A549 (cell line): ENCODE measurements around the gene HS3ST3B1. TPM values are rescaled to one million over a fixed set of nuclear protein-coding genes. Genes with fewer than 3 reads are reported as not detected.
A peak's percentile ranks its signal among the peaks of the same experiment; 100 is the strongest.

Experiments
- ATAC-seq, 2 experiments: fragments of 200-7000 bp in 1 of 2; fragments of >200 bp in 1 of 2; cut with Nextera tagmentation in 1 of 2; cut with Tn5 transposase in 1 of 2; 3 replicates each; pipeline versions ENCODE4 v1.8.0 to v1.9.1; 2018 to 2020; ENCODE audit warnings: mild to moderate bottlenecking in 1 of 2, moderate library complexity in 1 of 2
- CTCF ChIA-PET: fragments of 300-600 bp; sonication (Branson Sonifier 250); formaldehyde crosslinking; extraction: SDS; loops from one replicate; lab custom pipeline; 2021; ENCODE audit warnings: antibody characterized with exemption, inconsistent platforms; lab: Yijun Ruan, JAX
- POLR2A ChIA-PET: fragments of 350-600 bp; formaldehyde crosslinking; extraction: SDS; loops from one replicate; lab custom pipeline; 2021; ENCODE audit warnings: antibody characterized with exemption, inconsistent platforms; lab: Yijun Ruan, JAX
- DNase-seq, 2 experiments: peaks; one replicate each; pipeline versions ENCODE4 v3.0.0 to v3.0.0-alpha.2; 2011 to 2016; ENCODE audit warnings: low read depth in 1 of 2, low spot score in 1 of 2
- FAIRE-seq: peaks from 2 replicates; lab custom pipeline; 2011; peaks lifted over from hg19 to GRCh38; lab: Jason Lieb, UNC
- H3K27ac ChIP-seq, 2 experiments: fragments of >200 bp; sonication (Bioruptor Twin); formaldehyde crosslinking; 3 replicates each; pipeline ENCODE4 v1.5.1; 2016 to 2017
- H3K4me1 ChIP-seq: fragments of >200 bp; sonication (Bioruptor Twin); formaldehyde crosslinking; 3 replicates; pipeline ENCODE4 v1.6.1; 2016
- H3K4me2 ChIP-seq: fragments of >200 bp; sonication (Bioruptor Twin); formaldehyde crosslinking; 3 replicates; pipeline ENCODE4 v1.6.1; 2016
- H3K4me3 ChIP-seq: fragments of >200 bp; sonication (Bioruptor Twin); formaldehyde crosslinking; 3 replicates; pipeline ENCODE4 v1.5.1; 2016
- H3K9me3 ChIP-seq: fragments of >200 bp; sonication (Bioruptor Twin); formaldehyde crosslinking; 3 replicates; pipeline ENCODE4 v1.6.1; 2016
- CTCF ChIP-seq: fragments of >200 bp; sonication (Bioruptor Twin); formaldehyde crosslinking; IDR thresholded peaks from 3 replicates; pipeline ENCODE4 v1.5.1; 2016
- E2F6 ChIP-seq: IDR thresholded peaks from 2 replicates; pipeline ENCODE4 v1.6.1; 2012; ENCODE audit warnings: low read depth, borderline replicate concordance
- ELK1 ChIP-seq: fragments of 150-350 bp; IDR thresholded peaks from 2 replicates; pipeline ENCODE4 v1.6.1; 2014; ENCODE audit warnings: low read depth, mild to moderate bottlenecking, low read length
- EP300 ChIP-seq, 2 experiments: fragments of >200 bp; sonication (Bioruptor Twin); formaldehyde crosslinking; IDR thresholded peaks; 2 replicates in 1 of 2; 3 replicates in 1 of 2; pipeline ENCODE4 v1.6.1; 2016 to 2017
- FOXS1 ChIP-seq: fragments of 250-450 bp; sonication (Bioruptor Pico); IDR thresholded peaks from 2 replicates; pipeline ENCODE4 v1.5.0; 2020; ENCODE audit warnings: mild to moderate bottlenecking, moderate library complexity
- HDAC2 ChIP-seq: fragments of 200-600 bp; sonication (generic); IDR thresholded peaks from 2 replicates; pipeline ENCODE4 v1.6.1; 2016
- HOXB13 ChIP-seq: fragments of 250-450 bp; sonication (Bioruptor Pico); IDR thresholded peaks from 2 replicates; pipeline ENCODE4 v1.5.0; 2020; ENCODE audit warnings: low read depth, mild to moderate bottlenecking, moderate library complexity
- JUN ChIP-seq, 2 experiments: fragments of >200 bp; sonication (Bioruptor Twin); formaldehyde crosslinking; IDR thresholded peaks; 2 replicates in 1 of 2; 3 replicates in 1 of 2; pipeline ENCODE4 v1.6.1; 2016 to 2017
- MAX ChIP-seq: IDR thresholded peaks from 2 replicates; pipeline ENCODE4 v1.6.1; 2012
- PHF8 ChIP-seq: fragments of 200-600 bp; sonication (generic); IDR thresholded peaks from 2 replicates; pipeline ENCODE4 v1.6.1; 2016; ENCODE audit warnings: low read depth, mild to moderate bottlenecking, antibody characterized with exemption, moderate library complexity, borderline replicate concordance
- RAD21 ChIP-seq, 2 experiments: fragments of >200 bp in 1 of 2; sonication (Bioruptor Twin) in 1 of 2; formaldehyde crosslinking in 1 of 2; IDR thresholded peaks in 1 of 2; conservative IDR thresholded peaks in 1 of 2; 2 replicates in 1 of 2; 3 replicates in 1 of 2; pipeline ENCODE4 v1.6.1; 2012 to 2018; ENCODE audit warnings: inconsistent platforms in 1 of 2
- REST ChIP-seq: fragments of 200-600 bp; sonication (generic); IDR thresholded peaks from 2 replicates; pipeline ENCODE4 v1.6.1; 2016; ENCODE audit warnings: antibody characterized with exemption, mild to moderate bottlenecking, moderate library complexity
- SMC3 ChIP-seq: fragments of >200 bp; sonication (Bioruptor Twin); formaldehyde crosslinking; IDR thresholded peaks from 3 replicates; pipeline ENCODE4 v1.6.1; 2018; ENCODE audit warnings: inconsistent platforms
- WGBS: methylation state at CpG from one replicate; pipeline ENCODE4 v1.1.6; 2017; ENCODE audit errors: missing lambda C conversion rate; 5-methylcytosine and 5-hydroxymethylcytosine counted together
- polyA plus RNA-seq, 4 experiments: library from polyadenylated mRNA; depleted of rRNA in 3 of 4; stranded (reverse); fragments of >200 nt; fragmentation: RNase III in 1 of 4; extraction: RNeasy Plus Mini Kit Qiagen cat#74134 plus additional on column Dnase treatment in 1 of 4; gene quantifications; 2 replicates in 3 of 4; 3 replicates in 1 of 4; pipeline ENCODE4 v1.2.3, GENCODE V29; 2011 to 2017

HS3ST3B1 gene
- polyA plus RNA-seq, 2 of the 4 experiments (the other 2 are of a cell fraction) = 0.15 to 0.44 TPM

- ChIA-PET POLR2A (no interaction called here), CTCF (interaction anchor here (0.6 to 2.6 kb wide), 15 partner anchors 8 to 1271 kb away, joined by 3 to 11 read pairs (median 5); no protein-coding TSS in a partner anchor)
- DNase-seq (no peak), FAIRE-seq (no peak), ATAC-seq (no peak)
- H3K27ac ChIP-seq = no peak overlapping the region
- no peak overlapping the region for H3K4me2 ChIP-seq
- H3K4me3 ChIP-seq = no peak overlapping the region
- 58% methylated on average over 12 of the region's 12 CpGs for WGBS
- peaks cover 17% of the 10 kb centered on the region for H3K4me1 ChIP-seq
- TF ChIP-seq HOXB13 (CRISPR knock-in tag) (no peak), HDAC2 (no peak), FOXS1 (CRISPR knock-in tag) (no peak), EP300 (IDR thresholded peaks at IDR 0.05) (no peak), PHF8 (no peak)
- H3K9me3 ChIP-seq = no peaks in the 10 kb centered on the region
Measured at GRCh38 chr17:14296166-14296910, 4.5 kb upstream of the HS3ST3B1 start.

- TF ChIP-seq EP300 (IDR thresholded peaks at IDR 0.05) = no peak
- peak in 1 of 2 experiments; percentile 17; a peak in 1 of 5 replicates for TF ChIP-seq JUN (IDR thresholded peaks at IDR 0.05)
- TF ChIP-seq RAD21 (conservative IDR thresholded peaks at IDR 0.05 in 1 of 2, IDR thresholded peaks at IDR 0.05 in 1 of 2) = peak; percentile 22 to 63; a peak in 4 of 5 replicates
- TF ChIP-seq HDAC2 = 0 out of 2 replicates have a peak, but pooled peaks have one; percentile 57
- no peak for TF ChIP-seq ELK1
- TF ChIP-seq MAX = 0 out of 2 replicates have a peak, but pooled peaks have one; percentile 24
- TF ChIP-seq CTCF = peak; percentile 51
- no peak for TF ChIP-seq REST
- TF ChIP-seq E2F6 = peak; percentile 61; the same call in 1 of the 2 replicates
- peak; percentile 54; the same call in 2 of the 3 replicates for TF ChIP-seq SMC3
- TF ChIP-seq, all 56 proteins: peak for 7
- H3K4me2 ChIP-seq = peak overlapping the region; percentile 96
- H3K27ac ChIP-seq = peak overlapping the region; percentile 55 to 71; a peak in 5 of 6 replicates
- DNase-seq (peak; percentile 29 to 59), FAIRE-seq (no peak), ATAC-seq (peak; percentile 33 to 59)
- peaks cover 26% of the 10 kb centered on the region for H3K4me1 ChIP-seq
- peak overlapping the region; percentile 54 for H3K4me3 ChIP-seq
- CTCF ChIA-PET = interaction anchor here (0.7 to 2.9 kb wide), 18 partner anchors 9 to 1272 kb away, joined by 3 to 12 read pairs (median 5); no protein-coding TSS in a partner anchor
- 6% methylated on average over 18 of the region's 63 CpGs for WGBS
- no peaks in the 10 kb centered on the region for H3K9me3 ChIP-seq
- POLR2A ChIA-PET = no interaction called here
Measured at GRCh38 chr17:14297161-14297851, 3.6 kb upstream of the HS3ST3B1 start.
